ENCODE data around the gene COL6A1. TPM values are rescaled to one million over a fixed set of nuclear protein-coding genes. Genes with fewer than 3 reads are reported as not detected.

Gene COL6A1
- total and polyA plus RNA-seq, 2 donors (not counting 3 experiments of a cell fraction or from before 2014, with no cell fraction given) = 30.1 to 42.4 TPM

- CTCF ChIA-PET = no interaction called here
Observed at GRCh38 chr21:45940621-45941337, 40.8 kb upstream of the COL6A1 start.

GRCh38 chr21:45941338-45941710 is 40.2 kb upstream of the COL6A1 start:
- POLR2A ChIA-PET = no interaction called here
- CTCF ChIA-PET = no interaction called here
- intact Hi-C loops (cut with micrococcal nuclease) = no loop called here
- H3K9me3 ChIP-seq (replicated peaks; ENCODE audit: control insufficient read depth, insufficient read depth, low read length) = no peaks in the 10 kb centered on the region
- no peaks in the 10 kb centered on the region for H3K27me3 ChIP-seq (ENCODE audit: control insufficient read depth in 2 of 2, insufficient read depth in 2 of 2, low read length in 2 of 2)
- H3K36me3 ChIP-seq (ENCODE audit: control insufficient read depth in 2 of 2, extremely low read depth in 1 of 2, insufficient read depth in 2 of 2, low read length in 2 of 2) = no peaks in the 10 kb centered on the region
- no peak overlapping the region for H2AFZ ChIP-seq (ENCODE audit: low read depth, low read length)
- H3K4me2 ChIP-seq (ENCODE audit: insufficient read depth, low read length) = no peak overlapping the region
- H3K4me3 ChIP-seq (replicated peaks in 1 of 3; ENCODE audit: insufficient read depth in 1 of 3, low read depth in 1 of 3, low read length in 3 of 3) = no peak overlapping the region
- no peak overlapping the region for H3K9ac ChIP-seq (replicated peaks; ENCODE audit: extremely low read depth, insufficient read depth, low read length)
- dilution Hi-C loops (cut with MboI; ENCODE audit: extremely low pct_ligation_motif_present, low sequenced_read_pairs) = no loop called here
- no peaks in the 10 kb centered on the region for H4K20me1 ChIP-seq (replicated peaks; ENCODE audit: control insufficient read depth, extremely low read depth, insufficient read depth, low read length)
- FAIRE-seq = no peak
- no peak for DNase-seq (ENCODE audit: low read depth, low spot score)
- H3K79me2 ChIP-seq (ENCODE audit: control insufficient read depth, insufficient read depth, low read length) = no peaks in the 10 kb centered on the region
- BruUV-seq (replicated peaks) = no TSS peak
- TF ChIP-seq POLR2A (IDR thresholded peaks at IDR 0.05; ENCODE audit: low read depth, low read length) (no peak), MYC (IDR thresholded peaks at IDR 0.05; ENCODE audit: low read depth, low read length) (no peak), JUN (IDR thresholded peaks at IDR 0.05; ENCODE audit: borderline replicate concordance, insufficient read depth, insufficient read length, low read depth) (no peak), EZH2 (IDR thresholded peaks at IDR 0.05; ENCODE audit: borderline replicate concordance, low read depth, low read length, severe bottlenecking) (no peak)
- TF ChIP-seq, protein P1, sequence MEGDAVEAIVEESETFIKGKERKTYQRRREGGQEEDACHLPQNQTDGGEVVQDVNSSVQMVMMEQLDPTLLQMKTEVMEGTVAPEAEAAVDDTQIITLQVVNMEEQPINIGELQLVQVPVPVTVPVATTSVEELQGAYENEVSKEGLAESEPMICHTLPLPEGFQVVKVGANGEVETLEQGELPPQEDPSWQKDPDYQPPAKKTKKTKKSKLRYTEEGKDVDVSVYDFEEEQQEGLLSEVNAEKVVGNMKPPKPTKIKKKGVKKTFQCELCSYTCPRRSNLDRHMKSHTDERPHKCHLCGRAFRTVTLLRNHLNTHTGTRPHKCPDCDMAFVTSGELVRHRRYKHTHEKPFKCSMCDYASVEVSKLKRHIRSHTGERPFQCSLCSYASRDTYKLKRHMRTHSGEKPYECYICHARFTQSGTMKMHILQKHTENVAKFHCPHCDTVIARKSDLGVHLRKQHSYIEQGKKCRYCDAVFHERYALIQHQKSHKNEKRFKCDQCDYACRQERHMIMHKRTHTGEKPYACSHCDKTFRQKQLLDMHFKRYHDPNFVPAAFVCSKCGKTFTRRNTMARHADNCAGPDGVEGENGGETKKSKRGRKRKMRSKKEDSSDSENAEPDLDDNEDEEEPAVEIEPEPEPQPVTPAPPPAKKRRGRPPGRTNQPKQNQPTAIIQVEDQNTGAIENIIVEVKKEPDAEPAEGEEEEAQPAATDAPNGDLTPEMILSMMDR (IDR thresholded peaks at IDR 0.05; ENCODE audit: extremely low read depth in 1 of 2, insufficient read depth in 1 of 2, low read depth in 1 of 2, low read length in 2 of 2) = no peak
- no peaks in the 10 kb centered on the region for H3K4me1 ChIP-seq (ENCODE audit: control insufficient read depth, extremely low read depth, insufficient read depth, low read length)
- H3K9me1 ChIP-seq (replicated peaks; ENCODE audit: control insufficient read depth, extremely low read depth, insufficient read depth, low read length) = no peaks in the 10 kb centered on the region
- H3K27ac ChIP-seq (ENCODE audit: insufficient read depth, low read depth, low read length) = no peak overlapping the region

More at GRCh38 chr21:45940621-45941337, 40.8 kb upstream of the COL6A1 start:
- no peaks in the 10 kb centered on the region for H3K27me3 ChIP-seq (ENCODE audit: control insufficient read depth in 2 of 2, insufficient read depth in 2 of 2, low read length in 2 of 2)
- POLR2A ChIA-PET = no interaction called here
- no peak for TF ChIP-seq EZH2 (IDR thresholded peaks at IDR 0.05; ENCODE audit: borderline replicate concordance, low read depth, low read length, severe bottlenecking)
- dilution Hi-C loops (cut with MboI; ENCODE audit: extremely low pct_ligation_motif_present, low sequenced_read_pairs) = no loop called here
- H3K79me2 ChIP-seq (ENCODE audit: control insufficient read depth, insufficient read depth, low read length) = no peaks in the 10 kb centered on the region
- DNase-seq (ENCODE audit: low read depth, low spot score) (no peak), FAIRE-seq (no peak)
- no peaks in the 10 kb centered on the region for H4K20me1 ChIP-seq (replicated peaks; ENCODE audit: control insufficient read depth, extremely low read depth, insufficient read depth, low read length)
- no peaks in the 10 kb centered on the region for H3K9me1 ChIP-seq (replicated peaks; ENCODE audit: control insufficient read depth, extremely low read depth, insufficient read depth, low read length)
- no peaks in the 10 kb centered on the region for H3K9me3 ChIP-seq (replicated peaks; ENCODE audit: control insufficient read depth, insufficient read depth, low read length)
- no TSS peak for BruUV-seq (replicated peaks)
- intact Hi-C loops (cut with micrococcal nuclease) = no loop called here
- no peak overlapping the region for H3K4me3 ChIP-seq (replicated peaks in 1 of 3; ENCODE audit: insufficient read depth in 1 of 3, low read depth in 1 of 3, low read length in 3 of 3)
- H3K27ac ChIP-seq (ENCODE audit: insufficient read depth, low read depth, low read length) = no peak overlapping the region
- no peak overlapping the region for H3K4me2 ChIP-seq (ENCODE audit: insufficient read depth, low read length)
- no peaks in the 10 kb centered on the region for H3K4me1 ChIP-seq (ENCODE audit: control insufficient read depth, extremely low read depth, insufficient read depth, low read length)
- H3K9ac ChIP-seq (replicated peaks; ENCODE audit: extremely low read depth, insufficient read depth, low read length) = no peak overlapping the region
- no peak overlapping the region for H2AFZ ChIP-seq (ENCODE audit: low read depth, low read length)
- no peaks in the 10 kb centered on the region for H3K36me3 ChIP-seq (ENCODE audit: control insufficient read depth in 2 of 2, extremely low read depth in 1 of 2, insufficient read depth in 2 of 2, low read length in 2 of 2)

Measured in endothelial cell of umbilical vein (primary cell).